ENCODE results near the gene SNX19.

SNX19 gene

GRCh38 chr11:130904380-130904779 is 11.9 kb downstream of the SNX19 start:
- no peak for DNase-seq

GRCh38 chr11:130902380-130902779 is 13.9 kb downstream of the SNX19 start:
- no peak for DNase-seq

GRCh38 chr11:130899106-130899505 is 17.2 kb downstream of the SNX19 start:
- DNase-seq, result no peak

GRCh38 chr11:130897262-130898182 is 18.8 kb downstream of the SNX19 start:
- DNase-seq, result no peak

GRCh38 chr11:130894322-130895025 is 21.8 kb downstream of the SNX19 start:
- DNase-seq, result peak; percentile 76

- DNase-seq, result no peak
Measured at GRCh38 chr11:130892861-130893260, 23.4 kb downstream of the SNX19 start.

GRCh38 chr11:130891326-130891725 is 25.0 kb downstream of the SNX19 start:
- DNase-seq, result no peak

- DNase-seq, result no peak
Measured at GRCh38 chr11:130890039-130890745, 26.1 kb downstream of the SNX19 start.

GRCh38 chr11:130888790-130889189 is 27.5 kb downstream of the SNX19 start:
- no peak for DNase-seq

GRCh38 chr11:130886704-130887103 is 29.6 kb downstream of the SNX19 start:
- DNase-seq, result no peak

GRCh38 chr11:130882138-130882551 is 34.1 kb downstream of the SNX19 start:
- no peak for DNase-seq

GRCh38 chr11:130881475-130882137 is 34.7 kb downstream of the SNX19 start:
- no peak for DNase-seq

- no peak for DNase-seq
Measured at GRCh38 chr11:130879836-130880235, 36.4 kb downstream of the SNX19 start.

GRCh38 chr11:130876931-130877915 is 39.1 kb downstream of the SNX19 start:
- DNase-seq, result no peak

GRCh38 chr11:130876100-130876499 is 40.2 kb downstream of the SNX19 start:
- DNase-seq, result no peak

GRCh38 chr11:130874955-130875531 is 41.2 kb downstream of the SNX19 start:
- DNase-seq, result no peak

GRCh38 chr11:130874396-130874795 is 41.9 kb downstream of the SNX19 start:
- DNase-seq, result no peak

- DNase-seq, result no peak
Measured at GRCh38 chr11:130873761-130874160, 42.5 kb downstream of the SNX19 start.

GRCh38 chr11:130872981-130873380 is 43.3 kb downstream of the SNX19 start:
- DNase-seq, result no peak

- no peak for DNase-seq
Measured at GRCh38 chr11:130872513-130872912, 43.8 kb downstream of the SNX19 start.

- DNase-seq, result no peak
Measured at GRCh38 chr11:130872102-130872501, 44.2 kb downstream of the SNX19 start.

Data from activated CD4-positive, alpha-beta T cell treated with anti-CD3 and anti-CD28 coated beads for 48 hours (primary cell).